H9 (cell line): Measurements from ENCODE around the gene AK9. TPM values are rescaled to one million over a fixed set of nuclear protein-coding genes. Genes with fewer than 3 reads are reported as not detected.

ENCODE experiments used
- DNase-seq: peaks from one replicate; pipeline ENCODE4 v3.0.0-alpha.2; 2017
- H2AFZ ChIP-seq: one replicate; pipeline ENCODE4 v1.6.1; 2013; ENCODE audit warnings: mild to moderate bottlenecking, low read length, control low read depth, moderate library complexity
- H2AK5ac ChIP-seq: 2 replicates; pipeline ENCODE4 v1.6.1; 2013; ENCODE audit warnings: low read length, control low read depth, mixed read lengths; ENCODE audit not compliant: insufficient read length
- H2BK120ac ChIP-seq: one replicate; pipeline ENCODE4 v1.6.1; 2013; ENCODE audit warnings: low read depth, mild to moderate bottlenecking, low read length, control low read depth, inconsistent platforms; ENCODE audit not compliant: poor library complexity, severe bottlenecking
- H2BK12ac ChIP-seq: 2 replicates; pipeline ENCODE4 v1.6.1; 2013; ENCODE audit warnings: low read length, control low read depth, mixed read lengths, low read depth; ENCODE audit not compliant: insufficient read length
- H2BK15ac ChIP-seq: 2 replicates; pipeline ENCODE4 v1.6.1; 2013; ENCODE audit warnings: low read depth, low read length, control low read depth
- H2BK20ac ChIP-seq: one replicate; pipeline ENCODE4 v1.6.1; 2013; ENCODE audit warnings: low read depth, mild to moderate bottlenecking, low read length, control low read depth, inconsistent platforms; ENCODE audit not compliant: poor library complexity, severe bottlenecking
- H2BK5ac ChIP-seq: 2 replicates; pipeline ENCODE4 v1.6.1; 2013; ENCODE audit warnings: low read length, control low read depth, mixed read lengths; ENCODE audit not compliant: insufficient read length
- H3K14ac ChIP-seq: 2 replicates; pipeline ENCODE4 v1.6.1; 2013; ENCODE audit warnings: low read length, control low read depth; ENCODE audit not compliant: insufficient read depth
- H3K18ac ChIP-seq: 2 replicates; pipeline ENCODE4 v1.6.1; 2013; ENCODE audit warnings: low read depth, mild to moderate bottlenecking, mixed read lengths, low read length, control low read depth; ENCODE audit not compliant: insufficient read length
- H3K23ac ChIP-seq: 2 replicates; pipeline ENCODE4 v1.6.1; 2013; ENCODE audit warnings: low read length, control low read depth, mixed read lengths, low read depth; ENCODE audit not compliant: insufficient read length
- H3K23me2 ChIP-seq: 2 replicates; pipeline ENCODE4 v1.6.1; 2013; ENCODE audit warnings: low read depth, mild to moderate bottlenecking, mixed read lengths, low read length, control low read depth; ENCODE audit not compliant: insufficient read length, poor library complexity, severe bottlenecking
- H3K27ac ChIP-seq: 2 replicates; pipeline ENCODE4 v1.5.1; 2013; ENCODE audit warnings: low read length, control low read depth, mixed read lengths, low read depth; ENCODE audit not compliant: insufficient read length
- H3K27me3 ChIP-seq: 2 replicates; pipeline ENCODE4 v1.6.1; 2013; ENCODE audit warnings: low read length, control low read depth, inconsistent platforms; ENCODE audit not compliant: insufficient read depth
- H3K4ac ChIP-seq: 2 replicates; pipeline ENCODE4 v1.6.1; 2013; ENCODE audit warnings: low read depth, mild to moderate bottlenecking, control low read depth, inconsistent platforms, low read length, moderate library complexity
- H3K4me1 ChIP-seq: 2 replicates; pipeline ENCODE4 v1.6.1; 2013; ENCODE audit warnings: low read length, control low read depth, inconsistent platforms; ENCODE audit not compliant: insufficient read depth
- H3K4me2 ChIP-seq: 2 replicates; pipeline ENCODE4 v1.6.1; 2013; ENCODE audit warnings: low read length, control low read depth, mixed read lengths; ENCODE audit not compliant: insufficient read length, insufficient read depth
- H3K56ac ChIP-seq: 2 replicates; pipeline ENCODE4 v1.6.1; 2013; ENCODE audit warnings: low read depth, mild to moderate bottlenecking, mixed read lengths, low read length, control low read depth; ENCODE audit not compliant: insufficient read length
- H3K79me1 ChIP-seq: 2 replicates; pipeline ENCODE4 v1.6.1; 2013; ENCODE audit warnings: low read depth, mild to moderate bottlenecking, moderate library complexity, low read length, control low read depth, inconsistent platforms; ENCODE audit not compliant: insufficient read depth, poor library complexity, severe bottlenecking
- H3K79me2 ChIP-seq: 2 replicates; pipeline ENCODE4 v1.6.1; 2013; ENCODE audit warnings: low read length, control low read depth, inconsistent platforms; ENCODE audit not compliant: insufficient read depth
- H3K9ac ChIP-seq: 2 replicates; pipeline ENCODE4 v1.6.1; 2013; ENCODE audit warnings: low read length, control low read depth, mixed read lengths; ENCODE audit not compliant: insufficient read length; ENCODE audit errors: extremely low read depth
- H3K9me3 ChIP-seq: one replicate; pipeline ENCODE4 v1.6.1; 2013; ENCODE audit warnings: low read depth, low read length, inconsistent platforms; ENCODE audit not compliant: control insufficient read depth
- H3T11ph ChIP-seq: one replicate; pipeline ENCODE4 v1.6.1; 2013; ENCODE audit warnings: mild to moderate bottlenecking, low read length, control low read depth, inconsistent platforms
- H4K20me1 ChIP-seq: one replicate; pipeline ENCODE4 v1.6.1; 2013; ENCODE audit not compliant: control insufficient read depth, insufficient read length, insufficient read depth
- H4K5ac ChIP-seq: 2 replicates; pipeline ENCODE4 v1.6.1; 2013; ENCODE audit warnings: low read depth, mild to moderate bottlenecking, mixed read lengths, low read length, control low read depth; ENCODE audit not compliant: insufficient read length
- H4K8ac ChIP-seq: replicated peaks from 2 replicates; pipeline ENCODE4 v1.6.1; 2013; ENCODE audit warnings: low read length, control low read depth, mixed read lengths, low read depth; ENCODE audit not compliant: insufficient read length
- H4K91ac ChIP-seq: 2 replicates; pipeline ENCODE4 v1.6.1; 2013; ENCODE audit warnings: low read depth, mild to moderate bottlenecking, moderate library complexity, mixed read lengths, low read length, control low read depth; ENCODE audit not compliant: insufficient read length
- H3K27ac Mint-ChIP-seq, 3 experiments: 2 replicates in 2 of 3; 3 replicates in 1 of 3; pipeline ENCODE4 v1.8.0; 2020 to 2021; ENCODE audit warnings: mixed read lengths in 3 of 3, mild to moderate bottlenecking in 1 of 3, moderate library complexity in 1 of 3
- H3K27me3 Mint-ChIP-seq: 2 replicates; pipeline ENCODE4 v1.8.0; 2021; ENCODE audit warnings: low read depth, mild to moderate bottlenecking, moderate library complexity, mixed read lengths
- H3K36me3 Mint-ChIP-seq, 3 experiments: 2 replicates in 2 of 3; 3 replicates in 1 of 3; pipeline ENCODE4 v1.8.0; 2020 to 2021; ENCODE audit warnings: low read depth in 3 of 3, mixed read lengths in 3 of 3; ENCODE audit not compliant: insufficient read depth in 1 of 3
- H3K4me1 Mint-ChIP-seq, 2 experiments: 2 replicates each; pipeline ENCODE4 v1.8.0; 2020; ENCODE audit warnings: mixed read lengths in 2 of 2
- H3K4me3 Mint-ChIP-seq, 2 experiments: 2 replicates in 1 of 2; 3 replicates in 1 of 2; pipeline ENCODE4 v1.8.0; 2020 to 2021; ENCODE audit warnings: mild to moderate bottlenecking in 2 of 2, mixed read lengths in 2 of 2, moderate library complexity in 1 of 2
- H3K9me3 Mint-ChIP-seq, 2 experiments: 2 replicates in 1 of 2; 3 replicates in 1 of 2; pipeline ENCODE4 v1.8.0; 2020; ENCODE audit warnings: mild to moderate bottlenecking in 2 of 2, mixed read lengths in 2 of 2, moderate library complexity in 1 of 2
- WGBS: extraction: QIAGEN DNeasy Blood & Tissue Kit; methylation state at CpG from one replicate; pipeline ENCODE4 v1.1.7; 2013; ENCODE audit warnings: missing lambda C conversion rate, low lambda C conversion rate, mixed read lengths; ENCODE audit not compliant: insufficient read length; ENCODE audit errors: extremely low coverage; 5-methylcytosine and 5-hydroxymethylcytosine counted together
- total RNA-seq: library from RNA; stranded (reverse); gene quantifications from 2 replicates; pipeline ENCODE4 v1.2.1, GENCODE V29; 2021
- TF ChIP-seq, protein P1 (sequence below): fragments of 200-600 bp; sonication (generic); conservative IDR thresholded peaks from 3 replicates; pipeline ENCODE4 v1.8.0; 2021; ENCODE audit warnings: antibody characterized with exemption, mild to moderate bottlenecking

AK9 gene
- total RNA-seq, 1 experiment from 2014 or later = 2.3 TPM

DNA sequence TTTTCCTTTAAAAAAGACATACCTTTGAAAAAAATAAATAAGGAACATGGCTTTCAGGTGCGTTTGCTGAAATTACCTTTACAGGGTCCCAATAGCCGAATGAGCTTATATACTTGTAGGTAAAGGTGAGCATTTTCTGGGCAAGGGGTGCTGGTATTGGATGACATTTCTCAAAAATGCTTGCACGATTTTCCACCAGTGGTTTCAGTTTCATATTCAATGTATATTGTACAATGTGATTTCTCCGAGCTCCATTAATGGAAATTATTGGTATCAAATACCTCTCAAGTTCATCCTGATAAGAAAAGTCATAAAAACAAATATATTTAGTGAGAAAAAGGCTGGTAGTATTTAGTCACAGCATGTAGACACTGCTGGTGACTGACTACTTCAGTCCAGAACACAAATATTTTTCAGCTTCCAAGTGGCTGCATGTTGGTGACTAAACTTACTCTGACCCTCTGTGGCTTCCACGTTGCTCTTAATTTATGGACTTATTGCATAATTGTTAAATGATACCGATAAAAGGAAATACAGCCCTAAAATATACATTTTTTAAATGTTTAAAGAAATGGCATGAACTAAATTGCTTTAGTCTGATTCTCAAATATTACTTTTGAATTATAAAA is 175.1 kb downstream of the AK9 start:
- H2AFZ ChIP-seq = no peak overlapping the region
- no peaks in the 10 kb centered on the region for H3K9me3 ChIP-seq
- Mint-ChIP-seq H3K4me3 (no peak overlapping the region), H3K36me3 (peaks cover 2 to 29% (median 6%) of the 10 kb centered on the region in 3 experiments; a peak in 5 of 7 replicates), H3K4me1 (peaks cover 30 to 42% of the 10 kb centered on the region in 2 experiments), H3K27me3 (no peaks in the 10 kb centered on the region), H3K27ac (no peak overlapping the region), H3K9me3 (peaks cover 12 to 18% of the 10 kb centered on the region in 2 experiments)
- H3K14ac ChIP-seq = no peak overlapping the region
- H3K23me2 ChIP-seq = no peaks in the 10 kb centered on the region
- H3K79me2 ChIP-seq = no peaks in the 10 kb centered on the region
- H3K4ac ChIP-seq = no peak overlapping the region
- H4K20me1 ChIP-seq = no peaks in the 10 kb centered on the region
- no peak overlapping the region for H2BK15ac ChIP-seq
- H3K4me2 ChIP-seq = no peak overlapping the region
- H3K27ac ChIP-seq = no peak overlapping the region
- TF ChIP-seq, protein P1, sequence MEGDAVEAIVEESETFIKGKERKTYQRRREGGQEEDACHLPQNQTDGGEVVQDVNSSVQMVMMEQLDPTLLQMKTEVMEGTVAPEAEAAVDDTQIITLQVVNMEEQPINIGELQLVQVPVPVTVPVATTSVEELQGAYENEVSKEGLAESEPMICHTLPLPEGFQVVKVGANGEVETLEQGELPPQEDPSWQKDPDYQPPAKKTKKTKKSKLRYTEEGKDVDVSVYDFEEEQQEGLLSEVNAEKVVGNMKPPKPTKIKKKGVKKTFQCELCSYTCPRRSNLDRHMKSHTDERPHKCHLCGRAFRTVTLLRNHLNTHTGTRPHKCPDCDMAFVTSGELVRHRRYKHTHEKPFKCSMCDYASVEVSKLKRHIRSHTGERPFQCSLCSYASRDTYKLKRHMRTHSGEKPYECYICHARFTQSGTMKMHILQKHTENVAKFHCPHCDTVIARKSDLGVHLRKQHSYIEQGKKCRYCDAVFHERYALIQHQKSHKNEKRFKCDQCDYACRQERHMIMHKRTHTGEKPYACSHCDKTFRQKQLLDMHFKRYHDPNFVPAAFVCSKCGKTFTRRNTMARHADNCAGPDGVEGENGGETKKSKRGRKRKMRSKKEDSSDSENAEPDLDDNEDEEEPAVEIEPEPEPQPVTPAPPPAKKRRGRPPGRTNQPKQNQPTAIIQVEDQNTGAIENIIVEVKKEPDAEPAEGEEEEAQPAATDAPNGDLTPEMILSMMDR = no peak
- no peak overlapping the region for H3K9ac ChIP-seq
- no peak overlapping the region for H3K23ac ChIP-seq
- no peak overlapping the region for H2BK20ac ChIP-seq
- no peak overlapping the region for H4K8ac ChIP-seq
- H3K27me3 ChIP-seq = no peaks in the 10 kb centered on the region
- H2BK120ac ChIP-seq = no peak overlapping the region
- H2BK5ac ChIP-seq = no peak overlapping the region
- H3K79me1 ChIP-seq = no peaks in the 10 kb centered on the region
- no peak overlapping the region for H4K91ac ChIP-seq
- H2AK5ac ChIP-seq = no peak overlapping the region
- DNase-seq = no peak
- no peak overlapping the region for H3K18ac ChIP-seq
- no peaks in the 10 kb centered on the region for H3K4me1 ChIP-seq
- no peak overlapping the region for H3T11ph ChIP-seq
- WGBS = no CpG with 5 or more reads among the region's 6 CpGs
- no peak overlapping the region for H3K56ac ChIP-seq
- H4K5ac ChIP-seq = no peak overlapping the region
- H2BK12ac ChIP-seq = no peak overlapping the region
